MM.1S (cell line): ENCODE measurements around the gene KIZ.

Experiments
- DNase-seq: peaks from one replicate; pipeline ENCODE4 v3.0.0-alpha.2; 2015
- H2AFZ ChIP-seq: fragments of 300-600 bp; sonication (generic); 2 replicates; pipeline ENCODE4 v1.6.0; 2016; ENCODE audit warnings: antibody characterized with exemption, low read length
- H3F3A ChIP-seq: fragments of 300-600 bp; sonication (generic); 2 replicates; pipeline ENCODE4 v1.6.1; 2016; ENCODE audit warnings: mild to moderate bottlenecking, antibody characterized with exemption, low read length, moderate library complexity, mixed read lengths; ENCODE audit not compliant: insufficient read depth
- H3K27ac ChIP-seq: fragments of 300-600 bp; sonication (generic); 2 replicates; pipeline ENCODE4 v1.5.1; 2016; ENCODE audit warnings: mild to moderate bottlenecking, low read length
- H3K27me3 ChIP-seq: fragments of 300-600 bp; sonication (generic); replicated peaks from 2 replicates; pipeline ENCODE4 v1.6.0; 2016; ENCODE audit warnings: low read length; ENCODE audit not compliant: insufficient read depth
- H3K36me3 ChIP-seq: fragments of 300-600 bp; sonication (generic); replicated peaks from 2 replicates; pipeline ENCODE4 v1.6.1; 2016; ENCODE audit warnings: mild to moderate bottlenecking, low read length, mixed read lengths; ENCODE audit not compliant: insufficient read depth
- H3K4me1 ChIP-seq: fragments of 300-600 bp; sonication (generic); 2 replicates; pipeline ENCODE4 v1.6.1; 2016; ENCODE audit warnings: low read length, mixed read lengths
- H3K4me2 ChIP-seq: fragments of 300-600 bp; sonication (generic); 2 replicates; pipeline ENCODE4 v1.6.0; 2016; ENCODE audit warnings: low read depth, low read length
- H3K4me3 ChIP-seq: fragments of 300-600 bp; sonication (generic); 2 replicates; pipeline ENCODE4 v1.5.1; 2016; ENCODE audit warnings: low read length, mixed read lengths
- H3K79me2 ChIP-seq: fragments of 300-600 bp; sonication (generic); 2 replicates; pipeline ENCODE4 v1.6.1; 2016; ENCODE audit warnings: mixed run types, low read length, mixed read lengths
- H3K9ac ChIP-seq: fragments of 300-600 bp; sonication (generic); 2 replicates; pipeline ENCODE4 v1.6.1; 2016; ENCODE audit warnings: low read length, mixed read lengths
- H3K9me2 ChIP-seq: fragments of 300-600 bp; sonication (generic); replicated peaks from 2 replicates; pipeline ENCODE4 v1.6.1; 2016; ENCODE audit warnings: mild to moderate bottlenecking, low read length, mixed read lengths; ENCODE audit not compliant: insufficient read depth
- H3K9me3 ChIP-seq: fragments of 300-600 bp; sonication (generic); replicated peaks from 2 replicates; pipeline ENCODE4 v1.6.1; 2016; ENCODE audit warnings: mild to moderate bottlenecking, low read length, mixed read lengths; ENCODE audit not compliant: insufficient read depth
- H4K20me1 ChIP-seq: fragments of 300-600 bp; sonication (generic); 2 replicates; pipeline ENCODE4 v1.6.1; 2016; ENCODE audit warnings: mild to moderate bottlenecking, low read length, moderate library complexity, mixed read lengths; ENCODE audit not compliant: insufficient read depth
- CTCF ChIP-seq: fragments of 300-600 bp; sonication (generic); IDR thresholded peaks from 2 replicates; pipeline ENCODE4 v1.5.1; 2016; ENCODE audit warnings: antibody characterized with exemption, low read length, mixed read lengths
- EZH2 ChIP-seq: fragments of 300-600 bp; sonication (generic); optimal IDR thresholded peaks from 2 replicates; pipeline ENCODE3; 2017; ENCODE audit warnings: low read depth, mild to moderate bottlenecking, antibody characterized with exemption, low read length, mixed read lengths
- EZH2phosphoT487 ChIP-seq: fragments of 300-600 bp; sonication (generic); IDR thresholded peaks from 2 replicates; pipeline ENCODE4 v1.6.1; 2018; ENCODE audit warnings: antibody characterized with exemption, low read length

KIZ gene

GRCh38 chr20:21159658-21160380 lies 33.9 kb downstream of the KIZ start:
- Histone ChIP-seq H3K27me3 (no peaks in the 10 kb centered on the region), H3K9me2 (no peaks in the 10 kb centered on the region), H3K9ac (no peak overlapping the region), H3K27ac (no peak overlapping the region), H3K9me3 (no peaks in the 10 kb centered on the region), H3K4me3 (no peak overlapping the region), H3K4me1 (no peaks in the 10 kb centered on the region), H4K20me1 (no peaks in the 10 kb centered on the region), H3K36me3 (no peaks in the 10 kb centered on the region), H3K79me2 (no peaks in the 10 kb centered on the region), H2AFZ (no peak overlapping the region), H3F3A (no peaks in the 10 kb centered on the region), H3K4me2 (no peak overlapping the region)
- no peak for DNase-seq
- TF ChIP-seq EZH2: no peak
- no peak for TF ChIP-seq EZH2phosphoT487

- Histone ChIP-seq H3K36me3 (no peaks in the 10 kb centered on the region; the same call in 1 of the 2 replicates), H3K4me3 (no peak overlapping the region), H3K4me2 (no peak overlapping the region), H3K27me3 (no peaks in the 10 kb centered on the region), H3K79me2 (no peaks in the 10 kb centered on the region), H4K20me1 (no peaks in the 10 kb centered on the region), H3K9me3 (no peaks in the 10 kb centered on the region), H3K27ac (no peak overlapping the region), H3K9ac (no peak overlapping the region), H2AFZ (no peak overlapping the region), H3K4me1 (peaks cover 2% of the 10 kb centered on the region; the same call in 1 of the 2 replicates), H3K9me2 (no peaks in the 10 kb centered on the region), H3F3A (no peaks in the 10 kb centered on the region)
- TF ChIP-seq EZH2phosphoT487: no peak
- no peak for TF ChIP-seq EZH2
- TF ChIP-seq CTCF: no peak
- DNase-seq: no peak
These were observed 36.0 kb downstream of the KIZ start for GRCh38 chr20:21161926-21162325.

GRCh38 chr20:21162631-21163030 lies 36.7 kb downstream of the KIZ start:
- Histone ChIP-seq H3K27me3 (no peaks in the 10 kb centered on the region), H3K27ac (no peak overlapping the region), H3K9me2 (no peaks in the 10 kb centered on the region), H3K9ac (no peak overlapping the region), H3K9me3 (no peaks in the 10 kb centered on the region), H3K36me3 (no peaks in the 10 kb centered on the region; the same call in 1 of the 2 replicates), H4K20me1 (no peaks in the 10 kb centered on the region), H3K4me2 (no peak overlapping the region), H3K4me1 (peaks cover 4% of the 10 kb centered on the region; the same call in 1 of the 2 replicates), H3F3A (no peaks in the 10 kb centered on the region), H2AFZ (no peak overlapping the region), H3K4me3 (no peak overlapping the region), H3K79me2 (no peaks in the 10 kb centered on the region)
- TF ChIP-seq EZH2 (no peak), CTCF (no peak), EZH2phosphoT487 (no peak)
- no peak for DNase-seq

GRCh38 chr20:21166801-21167200 lies 40.9 kb downstream of the KIZ start:
- Histone ChIP-seq H4K20me1 (no peaks in the 10 kb centered on the region), H3K79me2 (no peaks in the 10 kb centered on the region), H3F3A (no peaks in the 10 kb centered on the region), H3K36me3 (no peaks in the 10 kb centered on the region; the same call in 1 of the 2 replicates), H3K4me3 (no peak overlapping the region), H3K4me2 (no peak overlapping the region), H3K4me1 (peaks cover 4% of the 10 kb centered on the region; the same call in 1 of the 2 replicates), H2AFZ (no peak overlapping the region), H3K27ac (no peak overlapping the region), H3K27me3 (no peaks in the 10 kb centered on the region), H3K9ac (no peak overlapping the region), H3K9me3 (no peaks in the 10 kb centered on the region), H3K9me2 (no peaks in the 10 kb centered on the region)
- no peak for DNase-seq
- no peak for TF ChIP-seq CTCF
- TF ChIP-seq EZH2phosphoT487: no peak
- TF ChIP-seq EZH2: no peak
